Calu3 (cell line): Measurements from ENCODE around the gene KCND2. TPM values are rescaled to one million over a fixed set of nuclear protein-coding genes. Genes with fewer than 3 reads are reported as not detected.

Experiments used
- BruUV-seq: library from RNA; stranded (reverse); fragments of 400-500 nt; replicated peaks from 2 replicates; lab custom pipeline; 2021; lab: Mats Ljungman, UMichigan
- CTCF ChIA-PET: fragments of 300-600 bp; sonication (Branson Sonifier 250); formaldehyde crosslinking; loops from one replicate; lab custom pipeline; 2022; ENCODE audit warnings: antibody characterized with exemption; lab: Charles Lee
- DNase-seq: peaks from one replicate; pipeline ENCODE4 v3.0.0; 2022
- H3K27ac Mint-ChIP-seq: one replicate; pipeline ENCODE4 v1.8.0; 2022; ENCODE audit warnings: mixed read lengths; ENCODE audit not compliant: unreplicated experiment
- H3K27me3 Mint-ChIP-seq: one replicate; pipeline ENCODE4 v1.8.0; 2022; ENCODE audit warnings: mixed read lengths; ENCODE audit not compliant: unreplicated experiment
- H3K36me3 Mint-ChIP-seq: one replicate; pipeline ENCODE4 v1.8.0; 2022; ENCODE audit warnings: mild to moderate bottlenecking, moderate library complexity, mixed read lengths; ENCODE audit not compliant: insufficient read depth, unreplicated experiment
- H3K4me1 Mint-ChIP-seq: one replicate; pipeline ENCODE4 v1.8.0; 2022; ENCODE audit warnings: mild to moderate bottlenecking, low read depth, mixed read lengths; ENCODE audit not compliant: unreplicated experiment
- H3K4me3 Mint-ChIP-seq: one replicate; pipeline ENCODE4 v1.8.0; 2022; ENCODE audit warnings: mild to moderate bottlenecking, low read depth, moderate library complexity, mixed read lengths; ENCODE audit not compliant: unreplicated experiment
- H3K9me3 Mint-ChIP-seq: one replicate; pipeline ENCODE4 v1.8.0; 2022; ENCODE audit warnings: low read depth, mixed read lengths; ENCODE audit not compliant: unreplicated experiment
- intact Hi-C: fragments of 100-400 bp; cut with micrococcal nuclease; formaldehyde crosslinking; loops from one replicate; pipeline ENCODE4 v1.10.0; 2022; ENCODE audit not compliant: unreplicated experiment
- total RNA-seq: library from RNA; stranded (reverse); gene quantifications from 2 replicates; pipeline ENCODE4 v1.2.3, GENCODE V29; 2022
- TF ChIP-seq, protein P1 (sequence below): fragments of 200-600 bp; IDR thresholded peaks from one replicate; pipeline ENCODE4 v1.8.0; 2022; ENCODE audit warnings: antibody characterized with exemption; ENCODE audit not compliant: unreplicated experiment

KCND2 gene
- total RNA-seq, 1 experiment from 2014 or later, result 1.2 TPM

DNA sequence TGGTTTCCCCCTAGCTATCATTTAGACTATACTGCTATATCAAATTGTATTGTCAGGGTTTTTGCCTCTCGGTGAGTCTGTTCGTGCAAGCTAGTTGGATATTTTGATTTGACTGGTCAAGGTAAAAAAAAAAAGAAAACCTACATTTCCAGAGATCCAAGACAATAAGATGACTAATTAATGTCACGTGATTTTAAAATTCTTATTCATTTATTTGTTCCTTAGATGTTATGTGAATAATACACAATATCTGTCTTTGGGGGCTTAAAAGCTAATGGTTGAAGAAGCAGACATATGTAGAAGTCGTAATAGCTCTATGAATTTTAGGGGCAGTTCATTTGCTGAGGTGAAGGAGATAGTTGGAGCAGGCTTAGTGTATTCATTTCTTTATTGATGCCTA, 191.1 kb downstream of the KCND2 start:
- CTCF ChIA-PET, result interaction anchor here (0.7 kb wide), 1 partner anchor 15 kb away, joined by 6 read pairs; no protein-coding TSS in a partner anchor
- no peak for DNase-seq
- H3K27ac Mint-ChIP-seq, result no peak overlapping the region
- intact Hi-C loops, result no loop called here
- no peak overlapping the region for H3K4me3 Mint-ChIP-seq
- no peaks in the 10 kb centered on the region for H3K36me3 Mint-ChIP-seq
- H3K27me3 Mint-ChIP-seq, result no peaks in the 10 kb centered on the region
- TF ChIP-seq, protein P1, sequence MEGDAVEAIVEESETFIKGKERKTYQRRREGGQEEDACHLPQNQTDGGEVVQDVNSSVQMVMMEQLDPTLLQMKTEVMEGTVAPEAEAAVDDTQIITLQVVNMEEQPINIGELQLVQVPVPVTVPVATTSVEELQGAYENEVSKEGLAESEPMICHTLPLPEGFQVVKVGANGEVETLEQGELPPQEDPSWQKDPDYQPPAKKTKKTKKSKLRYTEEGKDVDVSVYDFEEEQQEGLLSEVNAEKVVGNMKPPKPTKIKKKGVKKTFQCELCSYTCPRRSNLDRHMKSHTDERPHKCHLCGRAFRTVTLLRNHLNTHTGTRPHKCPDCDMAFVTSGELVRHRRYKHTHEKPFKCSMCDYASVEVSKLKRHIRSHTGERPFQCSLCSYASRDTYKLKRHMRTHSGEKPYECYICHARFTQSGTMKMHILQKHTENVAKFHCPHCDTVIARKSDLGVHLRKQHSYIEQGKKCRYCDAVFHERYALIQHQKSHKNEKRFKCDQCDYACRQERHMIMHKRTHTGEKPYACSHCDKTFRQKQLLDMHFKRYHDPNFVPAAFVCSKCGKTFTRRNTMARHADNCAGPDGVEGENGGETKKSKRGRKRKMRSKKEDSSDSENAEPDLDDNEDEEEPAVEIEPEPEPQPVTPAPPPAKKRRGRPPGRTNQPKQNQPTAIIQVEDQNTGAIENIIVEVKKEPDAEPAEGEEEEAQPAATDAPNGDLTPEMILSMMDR, result no peak
- no TSS peak for BruUV-seq
- H3K4me1 Mint-ChIP-seq, result no peaks in the 10 kb centered on the region
- no peaks in the 10 kb centered on the region for H3K9me3 Mint-ChIP-seq

- H3K27me3 Mint-ChIP-seq, result no peaks in the 10 kb centered on the region
- no peak overlapping the region for H3K27ac Mint-ChIP-seq
- H3K36me3 Mint-ChIP-seq, result no peaks in the 10 kb centered on the region
- no peaks in the 10 kb centered on the region for H3K9me3 Mint-ChIP-seq
- TF ChIP-seq, protein P1, result no peak
- intact Hi-C loops, result no loop called here
- DNase-seq, result no peak
- H3K4me3 Mint-ChIP-seq, result no peak overlapping the region
- no TSS peak for BruUV-seq
- H3K4me1 Mint-ChIP-seq, result no peaks in the 10 kb centered on the region
- CTCF ChIA-PET, result no interaction called here
Measured at GRCh38 chr7:120467676-120468075, 194.7 kb downstream of the KCND2 start.

DNA sequence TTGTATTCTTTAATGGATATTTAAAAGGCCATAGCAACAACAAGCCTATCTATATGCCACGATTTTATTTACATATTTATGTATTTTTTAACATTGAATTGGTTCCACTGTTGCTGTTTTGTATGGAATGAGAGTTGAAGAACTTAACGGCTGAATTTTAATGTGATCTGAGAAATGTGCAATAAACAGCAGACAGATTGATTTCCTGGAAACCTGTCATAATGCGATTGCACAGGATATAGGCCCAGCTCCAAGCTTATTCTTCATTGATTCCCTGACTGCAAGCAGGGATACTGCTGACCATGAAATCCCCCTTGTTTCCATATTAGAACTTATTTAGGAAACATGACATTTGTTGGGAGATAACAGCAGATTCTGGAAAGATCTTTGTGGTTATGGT, 195.6 kb downstream of the KCND2 start:
- H3K36me3 Mint-ChIP-seq, result no peaks in the 10 kb centered on the region
- H3K9me3 Mint-ChIP-seq, result no peaks in the 10 kb centered on the region
- intact Hi-C loops, result no loop called here
- CTCF ChIA-PET, result no interaction called here
- no peaks in the 10 kb centered on the region for H3K4me1 Mint-ChIP-seq
- TF ChIP-seq, protein P1, result no peak
- no peak for DNase-seq
- no peak overlapping the region for H3K27ac Mint-ChIP-seq
- H3K27me3 Mint-ChIP-seq, result no peaks in the 10 kb centered on the region
- no TSS peak for BruUV-seq
- H3K4me3 Mint-ChIP-seq, result no peak overlapping the region

DNA sequence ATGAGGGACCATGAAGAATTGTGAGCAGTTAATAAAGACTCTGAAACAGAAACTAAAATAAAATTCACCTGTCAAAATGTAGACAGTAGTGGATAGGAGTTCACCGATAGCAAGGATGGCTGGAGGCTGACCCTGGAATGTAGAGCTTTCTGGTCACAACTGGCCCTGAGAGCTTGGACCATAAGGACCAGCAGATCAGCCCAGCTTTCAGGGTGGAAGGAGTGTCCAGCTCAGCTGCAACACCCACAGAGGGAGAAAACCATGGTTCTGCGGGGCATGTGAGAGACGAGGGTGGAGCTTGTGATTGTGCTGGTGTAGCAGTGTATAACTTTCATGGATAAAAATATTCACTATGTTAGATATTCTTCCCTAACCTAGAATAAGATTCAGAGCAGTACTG, 199.9 kb downstream of the KCND2 start:
- H3K36me3 Mint-ChIP-seq, result no peaks in the 10 kb centered on the region
- no TSS peak for BruUV-seq
- no peaks in the 10 kb centered on the region for H3K27me3 Mint-ChIP-seq

More for the DNA sequence above, 199.9 kb downstream of the KCND2 start:
- no peak overlapping the region for H3K4me3 Mint-ChIP-seq
- no peak for DNase-seq
- no peaks in the 10 kb centered on the region for H3K4me1 Mint-ChIP-seq
- TF ChIP-seq, protein P1, result no peak
- no peak overlapping the region for H3K27ac Mint-ChIP-seq
- no peaks in the 10 kb centered on the region for H3K9me3 Mint-ChIP-seq
- CTCF ChIA-PET, result no interaction called here
- intact Hi-C loops, result no loop called here
